Dermis microvascular lymphatic vessel endothelial cell (primary cell): Measurements from ENCODE around the gene GMIP. TPM values are rescaled to one million over a fixed set of nuclear protein-coding genes. Genes with fewer than 3 reads are reported as not detected.

ENCODE experiments used
- total RNA-seq: library from RNA; depleted of rRNA; stranded (reverse); fragments of >200 nt; gene quantifications from 2 replicates; pipeline ENCODE4 v1.2.1, GENCODE V29; 2014

GMIP gene
- total RNA-seq, 1 donor from 2014 or later, result 3.7 TPM

Other genes starting within 250 kb of the GMIP start
- gene GATAD2A, start 238.0 kb downstream of the GMIP start, total RNA-seq, result 33.1 and 43.7 TPM in 2 replicates
- gene TSSK6, start 128.1 kb downstream of the GMIP start, total RNA-seq, result 0.26 and 0.89 TPM in 2 replicates
- 221 and 250 TPM in 2 replicates for gene NDUFA13, start 127.4 kb downstream of the GMIP start, total RNA-seq
- gene YJEFN3, start 114.7 kb downstream of the GMIP start, total RNA-seq, result 0.25 and 0.26 TPM in 2 replicates
- gene CILP2, start 105.4 kb downstream of the GMIP start, total RNA-seq, result under 0.01 TPM in 2 replicates
- gene PBX4, start 25.0 kb downstream of the GMIP start, total RNA-seq, result 0.13 TPM in 1 of 2 replicates, not detected in the other
- 0.51 and 1.0 TPM in 2 replicates for gene LPAR2, start 15.4 kb downstream of the GMIP start, total RNA-seq
- gene ATP13A1, start 20.0 kb upstream of the GMIP start, total RNA-seq, result 14.0 and 25.7 TPM in 2 replicates
- 9.8 and 10.1 TPM in 2 replicates for gene ZNF101, start 25.2 kb upstream of the GMIP start, total RNA-seq
- gene ZNF14, start 89.5 kb upstream of the GMIP start, total RNA-seq, result 2.8 and 3.8 TPM in 2 replicates
- gene ZNF506, start 178.1 kb upstream of the GMIP start, total RNA-seq, result 5.5 and 9.7 TPM in 2 replicates
- gene ZNF253, start 222.2 kb upstream of the GMIP start, total RNA-seq, result 2.4 and 3.7 TPM in 2 replicates